Activated naive CD8-positive, alpha-beta T cell treated with anti-CD3 and anti-CD28 coated beads for 36 hours (primary cell): ENCODE results near the gene PLA2G2C. TPM values are rescaled to one million over a fixed set of nuclear protein-coding genes. Genes with fewer than 3 reads are reported as not detected.

Experiments used
- DNase-seq: peaks from one replicate; pipeline ENCODE4 v3.0.0; 2021
- H3K27ac Mint-ChIP-seq: one replicate; pipeline ENCODE4 v1.8.0; 2022; ENCODE audit warnings: mild to moderate bottlenecking, moderate library complexity, mixed read lengths
- H3K27me3 Mint-ChIP-seq: one replicate; pipeline ENCODE4 v1.8.0; 2022; ENCODE audit warnings: mild to moderate bottlenecking, mixed read lengths
- H3K36me3 Mint-ChIP-seq: one replicate; pipeline ENCODE4 v1.8.0; 2021; ENCODE audit warnings: mild to moderate bottlenecking, mixed read lengths
- H3K4me1 Mint-ChIP-seq: one replicate; pipeline ENCODE4 v1.8.0; 2021; ENCODE audit warnings: mixed read lengths
- H3K4me3 Mint-ChIP-seq: one replicate; pipeline ENCODE4 v1.8.0; 2022; ENCODE audit warnings: mild to moderate bottlenecking, moderate library complexity, mixed read lengths
- H3K9me3 Mint-ChIP-seq: one replicate; pipeline ENCODE4 v1.8.0; 2022; ENCODE audit warnings: mixed read lengths
- total RNA-seq, 2 experiments: library from RNA; stranded (reverse); gene quantifications; one replicate each; pipeline ENCODE4 v1.2.3, GENCODE V29; 2021

Gene PLA2G2C
- total RNA-seq, 2 experiments from 2014 or later, result not detected

DNA sequence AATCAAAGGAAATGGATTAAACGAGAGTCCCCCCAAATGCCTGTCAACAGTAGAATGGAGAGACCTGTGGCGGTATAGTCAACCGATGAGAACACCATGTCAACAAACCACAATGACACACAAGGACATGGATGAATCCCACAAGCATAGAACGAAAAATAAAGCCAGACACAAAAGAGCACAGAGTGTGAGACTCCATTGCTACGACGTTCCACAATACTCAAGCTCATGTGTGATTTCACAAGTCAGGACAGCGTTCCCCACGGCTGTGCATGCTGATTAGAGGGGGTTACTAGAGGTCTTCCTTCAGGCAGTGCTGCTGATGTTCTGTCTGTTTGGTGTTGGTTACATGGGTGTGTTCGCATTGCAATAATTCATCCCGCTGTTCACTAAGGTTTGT is 61.2 kb downstream of the PLA2G2C start:
- peaks cover 2% of the 10 kb centered on the region for H3K9me3 Mint-ChIP-seq
- no peaks in the 10 kb centered on the region for H3K4me1 Mint-ChIP-seq
- H3K27ac Mint-ChIP-seq, result no peak overlapping the region
- no peaks in the 10 kb centered on the region for H3K36me3 Mint-ChIP-seq
- no peak overlapping the region for H3K4me3 Mint-ChIP-seq
- peaks cover 22% of the 10 kb centered on the region for H3K27me3 Mint-ChIP-seq
- no peak for DNase-seq

DNA sequence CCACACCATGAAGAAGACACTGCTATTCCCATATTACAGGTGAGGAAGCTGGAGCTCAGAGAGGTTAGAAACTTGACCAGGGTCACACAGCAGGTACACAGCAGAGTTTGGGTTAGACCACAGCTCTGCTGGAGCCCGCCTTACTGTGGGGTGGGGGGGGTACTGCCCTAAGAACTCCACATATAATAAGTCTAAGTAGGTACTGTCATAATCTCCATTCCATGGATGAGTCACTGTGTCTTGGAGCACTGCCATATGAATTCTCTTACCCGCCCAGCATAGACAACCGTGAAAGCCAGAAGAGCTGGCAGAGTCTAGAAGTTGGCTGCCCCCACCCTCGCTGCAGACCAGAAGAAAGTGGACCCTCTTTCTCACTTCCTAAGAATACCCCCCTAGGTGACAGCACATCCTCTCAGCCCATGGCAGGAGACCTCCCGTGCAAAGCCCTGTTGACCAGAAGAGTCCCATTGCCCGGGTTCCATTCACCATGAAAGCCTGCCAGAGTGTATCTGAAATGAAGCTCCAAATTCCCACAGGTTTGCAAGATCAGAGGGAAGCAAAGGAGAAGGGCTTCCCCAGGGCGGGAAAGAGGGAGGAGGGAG is 61.8 kb downstream of the PLA2G2C start:
- Mint-ChIP-seq H3K27ac (no peak overlapping the region), H3K9me3 (peaks cover under 1% of the 10 kb centered on the region), H3K4me1 (no peaks in the 10 kb centered on the region), H3K36me3 (no peaks in the 10 kb centered on the region), H3K27me3 (peaks cover 22% of the 10 kb centered on the region), H3K4me3 (no peak overlapping the region)
- no peak for DNase-seq

DNA sequence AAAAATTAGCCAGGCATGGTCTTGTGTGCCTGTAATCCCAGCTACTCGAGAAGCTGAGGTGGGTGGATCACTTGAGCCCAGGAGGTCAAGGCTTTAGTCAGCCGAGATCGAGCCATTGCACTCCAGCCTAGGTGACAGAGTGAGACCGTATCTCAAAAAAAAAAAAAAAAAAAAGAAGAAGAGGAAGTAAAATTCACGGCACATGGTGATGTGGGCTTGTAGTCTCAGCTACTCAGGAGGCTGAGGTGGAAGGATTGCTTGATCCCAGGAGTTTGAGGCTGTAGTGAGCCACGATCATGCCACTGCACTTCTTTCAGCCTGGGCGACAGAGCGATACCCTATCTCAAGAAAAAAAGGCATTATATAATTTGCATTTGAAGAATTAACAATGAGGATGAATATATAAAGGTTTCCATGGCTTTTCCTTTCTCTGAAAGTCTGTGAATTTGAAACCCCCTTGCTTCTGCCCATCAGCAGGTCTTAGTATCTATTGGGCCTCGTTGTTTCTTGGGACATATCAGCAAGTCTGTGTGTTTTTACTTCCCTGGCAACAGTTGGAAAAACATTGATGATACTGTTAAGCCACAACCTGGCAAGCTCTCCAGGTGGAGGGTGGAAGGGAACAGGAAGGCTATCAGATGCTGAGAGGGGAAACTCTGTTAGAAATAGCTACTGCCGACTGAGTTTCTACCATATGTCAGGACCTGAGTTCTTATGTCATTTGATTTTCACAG is 62.4 kb downstream of the PLA2G2C start:
- no peaks in the 10 kb centered on the region for H3K9me3 Mint-ChIP-seq
- DNase-seq, result no peak
- H3K4me3 Mint-ChIP-seq, result no peak overlapping the region
- no peaks in the 10 kb centered on the region for H3K4me1 Mint-ChIP-seq
- no peak overlapping the region for H3K27ac Mint-ChIP-seq
- peaks cover 22% of the 10 kb centered on the region for H3K27me3 Mint-ChIP-seq
- H3K36me3 Mint-ChIP-seq, result no peaks in the 10 kb centered on the region

DNA sequence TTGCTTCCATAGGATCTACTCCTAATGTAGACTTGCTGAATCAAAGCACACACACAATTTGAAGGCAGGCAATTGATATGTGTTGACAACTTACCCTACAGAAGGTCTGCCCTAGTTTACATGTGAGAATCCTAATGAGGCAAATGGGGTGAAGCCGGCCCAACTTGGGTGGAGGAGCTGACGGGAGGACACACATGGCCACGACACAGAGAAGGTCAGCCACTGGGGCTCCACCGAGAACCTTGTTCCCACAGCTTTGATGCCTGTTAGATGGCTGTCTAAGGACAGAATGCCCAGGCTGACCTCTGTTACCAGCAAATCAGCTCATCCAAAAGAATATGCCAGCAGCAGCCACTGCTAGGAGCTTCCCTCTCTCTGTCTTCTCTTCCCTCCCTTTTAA is 65.5 kb downstream of the PLA2G2C start:
- Mint-ChIP-seq H3K4me3 (no peak overlapping the region), H3K9me3 (no peaks in the 10 kb centered on the region), H3K27ac (no peak overlapping the region), H3K4me1 (no peaks in the 10 kb centered on the region), H3K27me3 (peaks cover 19% of the 10 kb centered on the region), H3K36me3 (no peaks in the 10 kb centered on the region)
- DNase-seq, result no peak

DNA sequence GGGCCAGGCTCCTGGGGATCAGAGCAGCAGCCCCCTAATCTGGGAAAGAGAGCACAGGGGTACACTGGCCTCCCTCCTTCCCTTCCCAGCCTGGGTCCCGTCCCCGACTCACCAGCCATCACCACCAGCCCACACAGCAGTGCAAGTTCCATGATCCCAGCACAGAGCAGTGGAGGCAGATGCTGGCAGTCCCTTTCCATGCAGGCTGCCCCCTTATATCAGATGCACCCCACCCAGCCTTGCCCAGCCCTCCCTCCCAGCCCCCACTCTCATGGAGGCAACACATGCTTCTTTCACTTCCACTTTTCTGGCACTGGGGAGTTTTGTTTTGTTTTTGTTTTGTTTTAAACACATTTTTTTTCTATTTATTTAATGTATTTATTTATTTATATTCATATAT is 67.0 kb downstream of the PLA2G2C start, which contains the start of gene PLA2G2D:
Gene PLA2G2D, minus strand, starts transcription at position 190 of the 400 bp plus-strand sequence. Its CDS starts 38 bp downstream, at position 152.
- no peaks in the 10 kb centered on the region for H3K4me1 Mint-ChIP-seq
- peaks cover 19% of the 10 kb centered on the region for H3K27me3 Mint-ChIP-seq
- no peaks in the 10 kb centered on the region for H3K9me3 Mint-ChIP-seq
- no peak for DNase-seq
- no peak within 1 kb of the TSS for H3K27ac Mint-ChIP-seq
- no peaks in the 10 kb centered on the region for H3K36me3 Mint-ChIP-seq
- no peak within 1 kb of the TSS for H3K4me3 Mint-ChIP-seq

DNA sequence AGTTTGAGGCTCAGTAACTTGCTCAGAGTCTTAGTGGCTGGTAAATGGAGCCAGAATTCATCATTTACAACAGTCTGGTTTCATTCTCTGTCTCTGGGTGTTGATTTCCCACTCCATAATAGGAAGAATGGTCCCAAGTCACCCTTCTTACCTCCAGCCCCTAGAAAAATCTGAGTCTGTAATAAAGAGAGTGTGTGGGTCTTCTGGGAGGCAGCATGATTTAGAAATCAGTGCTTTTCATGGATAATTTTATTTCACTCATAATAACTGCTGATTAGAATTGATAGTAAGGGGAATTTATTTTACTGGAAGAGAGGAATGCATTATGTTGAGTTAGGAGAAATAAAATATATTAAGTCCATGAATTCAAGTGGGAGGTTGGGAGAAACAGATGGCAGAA is 69.1 kb downstream of the PLA2G2C start:
- no peaks in the 10 kb centered on the region for H3K4me1 Mint-ChIP-seq
- H3K27ac Mint-ChIP-seq, result no peak overlapping the region
- no peaks in the 10 kb centered on the region for H3K36me3 Mint-ChIP-seq
- H3K4me3 Mint-ChIP-seq, result no peak overlapping the region
- H3K9me3 Mint-ChIP-seq, result no peaks in the 10 kb centered on the region
- H3K27me3 Mint-ChIP-seq, result peaks cover 16% of the 10 kb centered on the region
- no peak for DNase-seq

DNA sequence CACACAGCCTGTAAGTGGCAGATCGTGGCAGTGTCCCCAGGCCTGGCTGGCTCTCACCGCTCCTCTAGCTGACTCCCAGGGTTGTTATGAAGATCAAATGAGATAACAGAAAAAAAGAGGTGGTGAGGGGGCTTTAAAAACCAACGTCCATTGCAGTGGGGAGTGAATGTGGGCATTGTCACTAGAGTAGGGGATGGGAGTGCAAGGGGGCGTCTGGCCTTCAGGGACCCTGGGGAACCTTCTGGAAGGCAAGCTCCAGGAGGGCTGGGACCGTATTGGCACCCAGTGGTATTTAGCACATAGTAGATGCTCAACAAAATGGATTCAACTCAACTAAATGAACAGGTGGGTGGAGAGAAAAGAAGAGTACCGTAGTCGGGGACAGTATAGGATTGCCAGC is 70.4 kb downstream of the PLA2G2C start:
- Mint-ChIP-seq H3K27me3 (peaks cover 11% of the 10 kb centered on the region), H3K4me1 (no peaks in the 10 kb centered on the region), H3K9me3 (no peaks in the 10 kb centered on the region), H3K4me3 (no peak overlapping the region), H3K36me3 (no peaks in the 10 kb centered on the region), H3K27ac (no peak overlapping the region)
- no peak for DNase-seq

DNA sequence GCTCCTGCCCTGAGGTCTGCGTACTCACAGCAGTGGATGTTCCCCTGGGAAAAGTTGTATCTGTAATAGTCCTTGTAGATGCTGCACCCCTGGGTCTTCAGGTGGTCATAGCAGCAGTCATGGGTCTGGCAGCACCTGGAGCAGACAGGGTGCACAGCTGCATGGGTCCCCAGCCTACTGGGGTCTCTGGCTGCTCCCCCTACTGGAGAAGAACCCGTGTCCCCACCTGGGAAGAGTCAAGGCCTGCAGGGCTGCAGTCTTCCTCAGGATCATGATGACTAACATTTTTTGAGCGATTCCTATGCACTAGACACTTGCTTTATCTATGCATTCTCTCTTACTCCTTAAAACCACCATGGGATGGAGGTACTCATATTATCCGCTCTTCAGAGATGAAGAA is 70.8 kb downstream of the PLA2G2C start:
- no peak for DNase-seq
- Mint-ChIP-seq H3K27me3 (peaks cover 14% of the 10 kb centered on the region), H3K4me3 (no peak overlapping the region), H3K27ac (no peak overlapping the region), H3K9me3 (no peaks in the 10 kb centered on the region), H3K36me3 (no peaks in the 10 kb centered on the region), H3K4me1 (no peaks in the 10 kb centered on the region)

DNA sequence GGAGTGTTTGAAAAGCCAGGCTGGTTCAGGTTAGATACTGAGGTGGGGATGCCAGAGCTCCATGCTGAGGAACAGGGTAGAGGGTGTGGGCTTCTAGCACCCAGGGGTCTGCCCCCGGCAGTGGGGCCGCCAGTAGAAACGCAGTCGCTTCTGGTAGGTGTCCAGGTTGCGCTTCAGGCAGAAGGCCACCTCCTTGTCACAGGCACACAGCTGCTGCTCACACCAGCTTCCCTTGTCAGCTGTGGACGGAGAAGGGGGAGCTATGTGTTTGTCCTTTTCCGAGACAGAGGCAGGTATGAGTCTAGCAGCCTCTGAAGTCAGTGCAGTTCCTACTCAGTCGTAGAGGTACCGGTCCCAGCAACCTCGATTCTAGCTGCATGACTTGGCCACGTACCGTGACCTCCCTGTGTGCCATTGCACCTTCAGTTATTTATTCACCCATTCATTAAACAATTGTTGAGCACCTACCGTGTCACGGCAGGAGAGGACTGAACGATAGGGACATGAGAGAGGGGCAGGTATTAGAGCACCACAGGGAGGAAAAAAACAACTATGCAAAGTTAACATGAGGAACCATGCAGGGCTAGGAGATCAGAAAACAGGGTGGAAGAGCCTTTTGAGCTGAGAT is 72.2 kb downstream of the PLA2G2C start:
- H3K4me3 Mint-ChIP-seq, result no peak overlapping the region
- H3K27ac Mint-ChIP-seq, result no peak overlapping the region
- no peaks in the 10 kb centered on the region for H3K9me3 Mint-ChIP-seq
- no peak for DNase-seq
- peaks cover 16% of the 10 kb centered on the region for H3K27me3 Mint-ChIP-seq
- no peaks in the 10 kb centered on the region for H3K36me3 Mint-ChIP-seq
- no peaks in the 10 kb centered on the region for H3K4me1 Mint-ChIP-seq

Other genes starting within 250 kb of the PLA2G2C start
- gene PLA2G2A, start 206.9 kb downstream of the PLA2G2C start, total RNA-seq, result not detected
- gene PLA2G5, start 116.3 kb downstream of the PLA2G2C start, total RNA-seq, result not detected
- not detected for gene PLA2G2D, start 67.0 kb downstream of the PLA2G2C start, total RNA-seq
- gene PLA2G2F, start 47.2 kb downstream of the PLA2G2C start, total RNA-seq, result not detected
- gene UBXN10, start 422 bp downstream of the PLA2G2C start, total RNA-seq, result 1 to 10 TPM; 1.1 to 1.2 TPM
- under 1 TPM; 0.16 to 0.31 TPM for gene VWA5B1, start 104.4 kb upstream of the PLA2G2C start, total RNA-seq